HepG2 (cell line): ENCODE data around the gene TUBAL3.

Experiments used
- CCAR2 ChIP-seq: fragments of 200-400 bp; formaldehyde crosslinking; optimal IDR thresholded peaks from 2 replicates; pipeline ENCODE3; 2018; ENCODE audit warnings: low read depth, mild to moderate bottlenecking, low read length, moderate library complexity
- CTCF ChIP-seq: sonication (generic); formaldehyde crosslinking; IDR thresholded peaks from 2 replicates; pipeline ENCODE4 v1.5.0; 2020; ENCODE audit warnings: mild to moderate bottlenecking, missing genetic modification reagents, moderate library complexity
- EZH2 ChIP-seq: conservative IDR thresholded peaks from 2 replicates; pipeline ENCODE4 v1.6.1; 2012; ENCODE audit warnings: mild to moderate bottlenecking, low read depth, low read length, moderate library complexity
- HDAC6 ChIP-seq: fragments of 200-600 bp; sonication (generic); IDR thresholded peaks from 2 replicates; pipeline ENCODE4 v1.7.0; 2017; ENCODE audit warnings: mild to moderate bottlenecking, antibody characterized with exemption, low read length, low read depth
- REPIN1 ChIP-seq: sonication (generic); formaldehyde crosslinking; IDR thresholded peaks from 2 replicates; pipeline ENCODE4 v1.8.0; 2022; ENCODE audit warnings: missing genetic modification reagents, low read depth, mild to moderate bottlenecking, borderline replicate concordance
- REST ChIP-seq, 2 experiments: IDR thresholded peaks; 2 replicates each; pipeline ENCODE4 v1.6.1; 2011 to 2012; ENCODE audit warnings: low read length in 2 of 2, borderline replicate concordance in 1 of 2, low read depth in 1 of 2, mild to moderate bottlenecking in 1 of 2, moderate library complexity in 1 of 2
- SALL1 ChIP-seq: sonication (generic); formaldehyde crosslinking; IDR thresholded peaks from 2 replicates; pipeline ENCODE4 v1.8.0; 2022; ENCODE audit warnings: mild to moderate bottlenecking, missing genetic modification reagents
- TBX3 ChIP-seq: fragments of 450-650 bp; IDR thresholded peaks from 2 replicates; pipeline ENCODE4 v1.6.1; 2017; ENCODE audit warnings: antibody characterized with exemption, mild to moderate bottlenecking, inconsistent platforms, borderline replicate concordance
- ZNF12 ChIP-seq: sonication (generic); formaldehyde crosslinking; IDR thresholded peaks from 2 replicates; pipeline ENCODE4 v1.5.0; 2020; ENCODE audit warnings: missing genetic modification reagents
- ZNF430 ChIP-seq: sonication (generic); formaldehyde crosslinking; IDR thresholded peaks from 2 replicates; pipeline ENCODE4 v1.9.0; 2021; ENCODE audit warnings: mild to moderate bottlenecking, missing genetic modification reagents
- ZNF549 ChIP-seq: sonication (generic); formaldehyde crosslinking; IDR thresholded peaks from 2 replicates; pipeline ENCODE4 v1.5.0; 2020; ENCODE audit warnings: missing genetic modification reagents
- ZNF598 ChIP-seq: sonication (generic); formaldehyde crosslinking; IDR thresholded peaks from 2 replicates; pipeline ENCODE4 v1.5.1; 2020; ENCODE audit warnings: mild to moderate bottlenecking, missing genetic modification reagents, borderline replicate concordance
- ZNF713 ChIP-seq: sonication (generic); formaldehyde crosslinking; IDR thresholded peaks from 2 replicates; pipeline ENCODE4 v1.4.0; 2020; ENCODE audit warnings: mild to moderate bottlenecking, missing genetic modification reagents

- TF ChIP-seq ZNF430 (CRISPR knock-in tag), result no peak
- TF ChIP-seq TBX3, result no peak
- no peak for TF ChIP-seq ZNF598 (CRISPR knock-in tag)
- no peak for TF ChIP-seq ZNF12 (CRISPR knock-in tag)
- no peak for TF ChIP-seq EZH2
- no peak for TF ChIP-seq REST (IDR thresholded peaks at IDR 0.05; ENCODE audit: borderline replicate concordance in 1 of 2, low read depth in 1 of 2, low read length in 2 of 2)
- no peak for TF ChIP-seq HDAC6
- TF ChIP-seq CCAR2, result no peak
- TF ChIP-seq ZNF549 (CRISPR knock-in tag), result no peak
- TF ChIP-seq CTCF (CRISPR knock-in tag), result no peak
- no peak for TF ChIP-seq REPIN1 (CRISPR knock-in tag)
- TF ChIP-seq SALL1 (CRISPR knock-in tag), result no peak
- no peak for TF ChIP-seq ZNF713
Measured at GRCh38 chr10:5453749-5454489, 49.3 kb upstream of the TUBAL3 start.
